CD4-positive, alpha-beta T cell treated with Interleukin-10 for 1 hour (primary cell): ENCODE results near the gene HIPK2.
"Not testable (repeated sequence)": the region's sequence is repeated elsewhere in the genome, so short reads cannot be mapped to it uniquely, and the experiment has no call there.

Experiments
- DNase-seq: peaks from one replicate; pipeline ENCODE4 v3.0.0-alpha.2; 2020

HIPK2 gene

DNA sequence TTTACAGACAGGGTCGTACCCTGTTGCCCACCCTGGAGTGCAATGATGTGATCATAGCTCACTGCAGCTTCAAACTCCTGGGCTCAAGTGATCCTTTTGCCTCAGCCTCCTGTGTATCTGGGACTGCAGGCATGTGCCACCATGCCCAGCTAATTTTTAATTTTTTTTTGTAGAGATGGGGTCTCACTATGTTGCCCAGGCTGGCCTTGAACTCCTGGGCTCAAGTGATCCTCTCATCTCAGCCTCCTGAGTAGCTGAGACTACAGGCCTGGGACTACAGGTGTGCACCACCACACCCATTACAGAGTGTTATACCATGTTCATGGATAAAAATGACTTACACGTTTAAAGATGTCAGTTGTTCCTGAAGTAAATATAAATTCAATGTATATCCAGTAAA lies 166.2 kb downstream of the HIPK2 start:
- not testable (repeated sequence) for DNase-seq

- no peak for DNase-seq
Measured at GRCh38 chr7:139610595-139610994, 167.2 kb downstream of the HIPK2 start.

GRCh38 chr7:139603896-139604295 lies 173.9 kb downstream of the HIPK2 start:
- DNase-seq = no peak

DNA sequence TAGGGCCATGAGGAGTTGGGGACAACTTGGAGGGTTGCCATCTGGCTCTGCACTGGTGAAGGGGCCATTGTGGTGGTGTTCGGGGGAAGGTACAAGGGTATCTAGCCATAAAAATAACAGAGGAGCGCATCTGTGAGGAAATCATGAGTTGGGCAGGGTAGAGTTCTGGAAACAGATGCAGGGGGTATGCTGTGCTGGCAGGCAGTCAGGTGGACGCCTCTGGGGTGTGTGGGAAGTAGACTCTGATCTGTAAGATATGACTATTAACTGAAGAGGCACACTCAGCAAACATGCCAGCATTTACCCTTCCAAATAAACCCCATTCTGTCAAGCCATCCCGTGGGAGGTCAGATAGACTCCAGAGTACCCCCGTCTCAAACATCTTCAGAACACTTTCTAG lies 174.5 kb downstream of the HIPK2 start:
- DNase-seq = no peak

GRCh38 chr7:139602143-139602722 lies 175.6 kb downstream of the HIPK2 start:
- DNase-seq = peak; percentile 35

DNA sequence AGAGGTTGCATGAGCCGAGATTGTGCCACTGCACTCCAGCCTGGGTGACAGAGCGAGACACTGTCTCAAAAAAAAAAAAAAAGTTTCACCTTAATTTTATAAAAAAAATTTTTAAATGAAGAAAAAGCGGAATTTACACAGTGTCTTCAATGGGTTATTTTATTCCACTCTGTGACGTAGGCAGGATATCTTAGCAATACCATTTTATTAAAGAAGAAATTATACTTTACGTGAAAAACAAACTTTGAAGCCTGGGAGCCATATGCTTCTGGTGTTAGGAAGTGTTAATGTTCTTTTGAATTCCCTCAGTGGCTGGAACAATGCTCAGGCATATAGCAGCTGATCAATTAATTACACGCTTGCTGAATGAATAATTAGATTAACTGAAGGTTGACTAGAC lies 176.6 kb downstream of the HIPK2 start:
- no peak for DNase-seq

GRCh38 chr7:139600306-139600705 lies 177.5 kb downstream of the HIPK2 start:
- no peak for DNase-seq

- no peak for DNase-seq
Measured at GRCh38 chr7:139598642-139599041, 179.2 kb downstream of the HIPK2 start.

DNA sequence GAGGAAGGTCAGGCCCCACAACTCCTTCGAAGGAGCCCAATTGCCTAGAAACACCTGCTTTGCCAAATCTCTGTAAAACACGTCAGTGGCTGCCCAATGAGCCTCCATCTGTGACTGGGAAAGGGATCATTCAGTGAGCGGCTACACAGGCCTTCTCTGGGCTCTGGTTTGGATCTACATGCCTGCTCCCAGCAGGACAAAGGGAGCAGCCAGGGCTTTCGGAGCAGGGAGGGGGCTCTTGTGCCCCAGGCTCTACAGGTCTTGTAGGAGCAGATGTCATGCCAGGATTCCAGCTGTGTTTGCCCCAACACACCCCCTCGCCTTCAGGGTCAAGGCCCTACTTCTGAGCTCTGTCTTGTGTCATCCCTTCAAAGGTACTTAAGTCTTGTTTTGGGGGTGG lies 180.8 kb downstream of the HIPK2 start:
- DNase-seq = no peak

DNA sequence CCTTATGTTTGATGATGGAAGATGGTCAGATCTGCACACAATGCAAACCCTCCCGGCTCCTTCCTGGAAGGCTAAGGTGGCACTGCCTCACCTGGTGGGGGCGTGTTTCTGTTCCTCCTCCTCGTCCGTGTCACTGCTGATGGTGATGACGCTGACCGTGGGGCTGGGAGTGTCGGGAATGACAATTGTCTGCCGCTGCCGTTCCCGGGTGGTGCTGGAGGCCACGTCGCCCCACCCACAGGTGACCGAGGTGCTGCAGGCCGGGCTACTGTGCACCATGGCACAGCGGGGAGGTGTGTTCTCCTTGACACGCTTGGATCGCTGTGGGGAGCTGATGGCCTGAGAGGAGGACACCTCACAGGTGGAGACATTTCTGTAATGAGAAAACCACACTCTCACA lies 181.2 kb downstream of the HIPK2 start:
- DNase-seq = no peak

GRCh38 chr7:139595806-139596205 lies 182.0 kb downstream of the HIPK2 start:
- no peak for DNase-seq

GRCh38 chr7:139594911-139595476 lies 182.8 kb downstream of the HIPK2 start:
- no peak for DNase-seq

DNA sequence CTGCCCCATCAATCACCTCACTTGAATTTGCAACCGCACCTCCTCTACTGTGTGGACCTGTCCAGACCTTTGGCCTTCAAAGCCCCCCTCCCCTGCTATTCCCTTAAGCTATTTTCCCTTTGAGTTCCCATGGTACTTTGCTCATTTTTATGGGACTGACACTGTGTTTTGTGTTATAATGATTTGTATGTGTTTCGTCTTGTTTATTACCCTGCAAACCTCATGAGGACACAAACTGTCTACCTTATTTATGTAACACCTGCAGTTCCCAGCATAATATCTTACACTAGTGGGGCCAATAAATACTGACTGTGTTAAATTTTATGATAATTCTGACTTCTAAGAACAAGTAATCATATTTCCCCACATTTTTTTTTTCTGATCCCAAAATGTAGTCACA lies 183.7 kb downstream of the HIPK2 start:
- DNase-seq = no peak

- DNase-seq = no peak
Measured at GRCh38 chr7:139592801-139593461, 184.9 kb downstream of the HIPK2 start.

DNA sequence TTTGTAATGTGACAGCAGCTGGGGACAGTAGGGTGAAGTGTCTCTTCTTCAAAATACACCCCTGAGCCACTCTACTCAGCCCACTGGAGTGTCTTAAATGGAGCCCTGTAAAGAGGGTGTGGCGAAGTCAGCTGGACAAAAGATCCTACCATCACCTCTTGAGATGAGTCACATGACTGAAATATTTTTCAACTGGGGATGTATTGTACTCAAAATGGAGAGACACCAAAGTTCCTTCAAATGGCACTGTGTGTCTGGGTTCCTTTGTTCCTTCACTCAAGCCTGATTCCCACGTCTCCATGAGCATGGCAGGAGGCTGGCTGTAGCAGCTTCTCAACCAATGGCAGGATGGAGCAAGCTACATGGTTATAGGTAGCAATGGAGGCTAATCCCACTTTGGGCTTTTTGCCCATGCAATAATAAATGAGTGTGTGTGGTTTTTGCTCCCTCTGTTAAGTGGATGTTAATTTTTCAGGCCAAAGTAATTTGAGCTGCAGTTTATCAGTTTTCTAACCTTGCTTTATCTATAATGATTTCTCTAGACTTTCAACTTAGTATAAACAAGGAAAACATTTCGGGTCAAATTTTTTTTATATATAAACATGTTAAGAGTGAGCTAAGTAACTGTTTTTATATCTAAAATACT lies 186.1 kb downstream of the HIPK2 start:
- no peak for DNase-seq

DNA sequence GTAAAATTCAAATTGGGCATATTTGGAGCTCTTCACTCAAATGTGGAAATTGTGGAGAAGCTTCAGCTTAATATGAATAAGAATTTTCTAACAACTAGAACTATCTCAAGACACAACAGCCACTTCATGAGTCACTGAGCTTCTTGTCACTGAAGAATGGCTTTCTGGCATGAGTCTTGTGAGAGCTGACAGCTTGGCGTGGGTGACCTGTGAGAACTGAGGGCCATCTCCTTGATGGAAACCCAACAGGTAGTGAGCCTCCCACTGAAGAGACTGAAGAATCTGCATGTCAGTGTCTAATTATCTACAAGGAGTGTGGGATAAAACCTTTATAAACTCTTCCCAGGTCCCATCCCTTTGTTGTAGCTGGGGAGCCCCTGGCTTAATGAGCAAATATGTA lies 188.3 kb downstream of the HIPK2 start:
- no peak for DNase-seq

GRCh38 chr7:139588632-139589031 lies 189.2 kb downstream of the HIPK2 start:
- no peak for DNase-seq

DNA sequence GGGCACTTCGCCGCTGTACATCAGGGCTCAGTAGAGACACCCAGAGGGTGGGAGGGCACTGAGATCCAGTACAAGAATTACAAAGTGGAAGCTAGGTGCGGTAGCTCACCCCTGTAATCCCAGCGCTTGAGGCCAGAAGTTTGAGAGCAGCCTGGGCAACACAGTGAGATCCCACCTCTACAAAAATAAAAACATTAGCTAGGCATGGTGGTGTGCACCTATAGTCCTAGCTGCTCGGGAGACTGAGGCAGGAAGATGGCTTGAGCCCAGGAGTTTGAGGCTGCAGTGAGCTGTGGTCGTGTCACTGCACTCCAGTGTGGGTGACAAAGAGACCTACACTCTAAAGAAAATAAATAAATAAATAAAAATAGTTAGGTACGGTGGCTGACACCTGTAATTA lies 190.3 kb downstream of the HIPK2 start:
- DNase-seq = no peak

- no peak for DNase-seq
Measured at GRCh38 chr7:139586286-139586685, 191.5 kb downstream of the HIPK2 start.

- no peak for DNase-seq
Measured at GRCh38 chr7:139585042-139585441, 192.8 kb downstream of the HIPK2 start.

DNA sequence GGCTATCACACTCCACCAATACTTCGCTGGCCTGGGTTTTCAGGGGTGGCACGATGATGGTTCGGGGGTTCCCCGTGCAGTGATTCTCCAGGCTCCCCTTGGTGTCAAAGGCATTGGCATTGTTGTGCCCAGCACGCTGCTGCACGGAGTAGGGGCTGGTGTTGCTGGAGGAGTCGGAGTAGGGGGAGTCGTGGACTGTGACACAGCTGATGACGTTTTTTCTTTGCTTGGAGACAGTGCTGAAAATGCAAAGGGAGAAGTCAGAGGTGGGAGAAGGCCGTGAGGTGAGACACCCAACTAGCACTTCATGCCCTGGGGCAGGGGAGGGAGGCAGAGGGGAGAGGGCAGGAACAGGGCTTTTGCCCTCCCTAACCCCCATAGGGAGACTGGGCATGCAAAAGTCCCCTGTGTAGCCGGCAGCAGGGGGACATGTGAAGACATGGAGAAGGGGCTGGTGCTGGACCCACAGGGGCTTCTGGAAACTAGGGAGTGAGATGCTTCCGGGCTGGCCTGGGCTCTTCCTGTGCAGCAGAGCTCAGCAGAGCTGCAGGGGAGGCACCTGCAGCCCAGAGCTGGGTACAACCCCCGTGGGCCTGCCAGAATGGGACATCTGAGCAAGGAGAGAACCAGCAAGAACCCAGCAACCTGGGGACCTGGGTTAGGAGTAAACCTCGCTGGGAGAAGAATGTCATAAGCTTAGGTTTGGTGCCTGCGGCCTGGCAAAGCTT lies 193.8 kb downstream of the HIPK2 start:
- DNase-seq = no peak

DNA sequence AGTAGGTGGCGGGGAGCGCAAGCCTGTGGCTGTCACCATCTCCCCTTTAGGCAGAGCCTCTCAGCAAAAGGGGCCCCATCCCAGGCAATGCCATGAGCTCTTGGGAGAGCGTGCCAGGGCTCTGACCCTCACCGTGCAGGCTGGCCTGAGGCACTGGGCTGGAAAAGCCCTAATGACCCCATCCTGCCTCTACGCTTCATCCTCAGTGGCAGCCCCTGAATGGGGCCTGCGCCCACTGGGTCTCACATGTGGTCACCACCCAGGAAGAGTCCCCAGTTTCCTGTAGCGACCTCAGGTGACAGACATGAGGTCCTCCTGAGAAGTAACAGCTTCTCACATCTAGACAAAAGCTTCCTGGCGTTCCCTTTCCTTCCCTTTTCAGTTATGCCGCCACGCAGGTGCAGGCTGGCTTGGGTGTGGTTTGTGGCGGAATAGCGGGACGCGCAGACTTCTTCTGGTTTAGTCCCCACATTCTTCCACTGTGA lies 195.1 kb downstream of the HIPK2 start:
- no peak for DNase-seq

- no peak for DNase-seq
Measured at GRCh38 chr7:139582130-139582650, 195.6 kb downstream of the HIPK2 start.
